Type B pancreatic cell (in vitro differentiated cells): ENCODE results near the gene VPS35. TPM values are rescaled to one million over a fixed set of nuclear protein-coding genes. Genes with fewer than 3 reads are reported as not detected.

Source experiments
- DNase-seq: peaks from one replicate; pipeline ENCODE4 v3.0.0; 2021; ENCODE audit warnings: mixed read lengths; ENCODE audit not compliant: unreplicated experiment; ENCODE audit errors: extremely low spot score
- H3K27ac Mint-ChIP-seq: 2 replicates; pipeline ENCODE4 v1.8.0; 2021; ENCODE audit warnings: mild to moderate bottlenecking, mixed read lengths
- H3K27me3 Mint-ChIP-seq: 2 replicates; pipeline ENCODE4 v1.8.0; 2021; ENCODE audit warnings: mixed read lengths
- H3K36me3 Mint-ChIP-seq: 2 replicates; pipeline ENCODE4 v1.8.0; 2021; ENCODE audit warnings: mixed read lengths
- H3K4me1 Mint-ChIP-seq: one replicate; pipeline ENCODE4 v1.8.0; 2021; ENCODE audit warnings: mixed read lengths; ENCODE audit not compliant: unreplicated experiment
- H3K4me3 Mint-ChIP-seq: 2 replicates; pipeline ENCODE4 v1.8.0; 2021; ENCODE audit warnings: mild to moderate bottlenecking, mixed read lengths
- H3K9me3 Mint-ChIP-seq: 2 replicates; pipeline ENCODE4 v1.8.0; 2021; ENCODE audit warnings: mixed read lengths
- CTCF ChIP-seq: fragments of 200-600 bp; sonication (generic); conservative IDR thresholded peaks from 2 replicates; pipeline ENCODE4 v1.5.0; 2021; ENCODE audit warnings: antibody characterized with exemption, mild to moderate bottlenecking
- total RNA-seq: library from RNA; stranded (reverse); gene quantifications from 2 replicates; pipeline ENCODE4 v1.2.1, GENCODE V29; 2021; ENCODE audit warnings: low replicate concordance

VPS35 gene
- total RNA-seq, 1 donor from 2014 or later: 125 TPM

GRCh38 chr16:46621006-46621933, 67.7 kb downstream of the VPS35 start, which contains the start of gene SHCBP1:
TSS of gene SHCBP1 (minus strand) at chr16:46621379. CDS start at chr16:46621359, 20 bp downstream.
- peak; percentile 91 for DNase-seq
- TF ChIP-seq CTCF: no peak
- no peaks in the 10 kb centered on the region for H3K27me3 Mint-ChIP-seq
- peaks cover 17% of the 10 kb centered on the region for H3K4me1 Mint-ChIP-seq
- no peaks in the 10 kb centered on the region for H3K9me3 Mint-ChIP-seq
- peak within 1 kb of the TSS; percentile 91 for H3K4me3 Mint-ChIP-seq
- H3K27ac Mint-ChIP-seq: peak within 1 kb of the TSS; percentile 73
- peaks cover under 1% of the 10 kb centered on the region for H3K36me3 Mint-ChIP-seq

GRCh38 chr16:46620266-46621005, 68.5 kb downstream of the VPS35 start:
- DNase-seq: no peak
- Mint-ChIP-seq H3K4me3 (peak overlapping the region; percentile 91), H3K9me3 (no peaks in the 10 kb centered on the region), H3K27ac (peak overlapping the region; percentile 73), H3K4me1 (peaks cover 17% of the 10 kb centered on the region), H3K27me3 (no peaks in the 10 kb centered on the region), H3K36me3 (peaks cover 5% of the 10 kb centered on the region)
- TF ChIP-seq CTCF: no peak

- Mint-ChIP-seq H3K36me3 (peaks cover 5% of the 10 kb centered on the region), H3K4me1 (peaks cover 17% of the 10 kb centered on the region), H3K27ac (no peak overlapping the region), H3K27me3 (no peaks in the 10 kb centered on the region), H3K4me3 (no peak overlapping the region), H3K9me3 (no peaks in the 10 kb centered on the region)
- no peak for DNase-seq
- TF ChIP-seq CTCF: no peak
Observed at GRCh38 chr16:46618516-46618915, 70.5 kb downstream of the VPS35 start.

GRCh38 chr16:46614006-46614405, 75.0 kb downstream of the VPS35 start:
- H3K4me1 Mint-ChIP-seq: no peaks in the 10 kb centered on the region
- no peaks in the 10 kb centered on the region for H3K27me3 Mint-ChIP-seq
- no peak overlapping the region for H3K27ac Mint-ChIP-seq
- H3K36me3 Mint-ChIP-seq: peaks cover 5% of the 10 kb centered on the region
- DNase-seq: no peak
- no peak for TF ChIP-seq CTCF
- no peak overlapping the region for H3K4me3 Mint-ChIP-seq
- H3K9me3 Mint-ChIP-seq: no peaks in the 10 kb centered on the region

- H3K27me3 Mint-ChIP-seq: no peaks in the 10 kb centered on the region
- no peak for DNase-seq
- no peak overlapping the region for H3K4me3 Mint-ChIP-seq
- no peak for TF ChIP-seq CTCF
- no peaks in the 10 kb centered on the region for H3K4me1 Mint-ChIP-seq
- H3K36me3 Mint-ChIP-seq: peaks cover 5% of the 10 kb centered on the region
- no peaks in the 10 kb centered on the region for H3K9me3 Mint-ChIP-seq
- H3K27ac Mint-ChIP-seq: no peak overlapping the region
Observed at GRCh38 chr16:46613352-46613751, 75.6 kb downstream of the VPS35 start.
